Gastroesophageal sphincter (tissue), 3 donors: ENCODE results near the gene WDR82.

Experiments
- CTCF ChIP-seq, 4 experiments: fragments of 200-600 bp in 2 of 4; fragments of 450-650 bp in 2 of 4; sonication (generic) in 1 of 4; IDR thresholded peaks; one replicate each; pipeline ENCODE4 v1.5.1; 2017 to 2019; ENCODE audit warnings: antibody characterized with exemption in 4 of 4, mild to moderate bottlenecking in 2 of 4, moderate library complexity in 2 of 4
- POLR2A ChIP-seq, 2 donors: fragments of 450-650 bp; IDR thresholded peaks; one replicate each; pipeline ENCODE4 v1.6.1; 2017; ENCODE audit warnings: antibody characterized with exemption in 2 of 2, mild to moderate bottlenecking in 2 of 2, moderate library complexity in 1 of 2

GRCh38 chr3:52253314-52254304 is 24.8 kb downstream of the WDR82 start:
- TF ChIP-seq POLR2A (IDR thresholded peaks at IDR 0.05) (no peak), CTCF (IDR thresholded peaks at IDR 0.05) (no peak)
